ENCODE measurements around the gene PLPPR3. TPM values are rescaled to one million over a fixed set of nuclear protein-coding genes. Genes with fewer than 3 reads are reported as not detected.

The PLPPR3 gene
- total and polyA plus RNA-seq, 9 of the 15 experiments (the other 6 are each of a cell fraction or from before 2014, with no cell fraction given) = 0.01 to 48.2 (median 8.6) TPM

GRCh38 chr19:796692-797527 lies 24.8 kb downstream of the PLPPR3 start, which contains the start of gene PTBP1 (continued):
- TF ChIP-seq FOXJ2 (tag; IDR thresholded peaks at IDR 0.05) (0 out of 2 replicates have a peak, but pooled peaks have one; percentile 42), NBN (IDR thresholded peaks at IDR 0.05; ENCODE audit: low read depth) (no peak), MAFG (tag; conservative IDR thresholded peaks at IDR 0.05) (no peak), CAMTA2 (CRISPR knock-in tag; conservative IDR thresholded peaks at IDR 0.05) (no peak), SMARCE1 (IDR thresholded peaks at IDR 0.05) (no peak), ELK3 (CRISPR knock-in tag; IDR thresholded peaks at IDR 0.05) (no peak), MIER1 (IDR thresholded peaks at IDR 0.05; ENCODE audit: low read depth) (no peak), ZSCAN32 (CRISPR knock-in tag; IDR thresholded peaks at IDR 0.05) (peak; percentile 85), IFI16 (CRISPR knock-in tag; IDR thresholded peaks at IDR 0.05) (no peak), POU5F1 (IDR thresholded peaks at IDR 0.05; ENCODE audit: borderline replicate concordance, low read depth, low read length, partially characterized antibody) (no peak), ZBTB34 (CRISPR knock-in tag; IDR thresholded peaks at IDR 0.05) (no peak), HNRNPL (IDR thresholded peaks at IDR 0.05; ENCODE audit: low read depth, low read length) (peak; percentile 80; the same call in 1 of the 2 replicates), MTA3 (IDR thresholded peaks at IDR 0.05; ENCODE audit: borderline replicate concordance) (peak; percentile 82; the same call in 1 of the 2 replicates), MYBL2 (IDR thresholded peaks at IDR 0.05; ENCODE audit: low read depth) (peak; percentile 86), MYBL2 (CRISPR knock-in tag; IDR thresholded peaks at IDR 0.05; ENCODE audit: borderline replicate concordance) (no peak), DMBX1 (CRISPR knock-in tag; IDR thresholded peaks at IDR 0.05; ENCODE audit: borderline replicate concordance) (peak; percentile 83; the same call in 1 of the 2 replicates), IRF1 (CRISPR knock-in tag; IDR thresholded peaks at IDR 0.05; ENCODE audit: borderline replicate concordance) (no peak), PREB (CRISPR knock-in tag; IDR thresholded peaks at IDR 0.05) (0 out of 2 replicates have a peak, but pooled peaks have one; percentile 68), KDM2B (CRISPR knock-in tag; IDR thresholded peaks at IDR 0.05) (no peak), ZNF830 (CRISPR knock-in tag; IDR thresholded peaks at IDR 0.05) (no peak), NFE2L1 (tag; IDR thresholded peaks at IDR 0.05; ENCODE audit: borderline replicate concordance, low read depth) (no peak), ZNF668 (CRISPR knock-in tag; IDR thresholded peaks at IDR 0.05) (no peak), XRCC4 (IDR thresholded peaks at IDR 0.05; ENCODE audit: extremely low read depth, insufficient read depth, insufficient read length) (no peak)

All from K562 (cell line).